ENCODE results near the gene MYF5.

MYF5 gene

GRCh38 chr12:80713419-80713818 lies 3.3 kb upstream of the MYF5 start:
- H3K4me3 Mint-ChIP-seq, result no peak overlapping the region
- peaks cover 64% of the 10 kb centered on the region for H3K27me3 Mint-ChIP-seq
- no peaks in the 10 kb centered on the region for H3K36me3 Mint-ChIP-seq (ENCODE audit: low read depth)
- no peak overlapping the region for H3K27ac Mint-ChIP-seq
- no peaks in the 10 kb centered on the region for H3K4me1 Mint-ChIP-seq (ENCODE audit: low read depth)
- no peaks in the 10 kb centered on the region for H3K9me3 Mint-ChIP-seq

GRCh38 chr12:80714055-80714454 lies 2.7 kb upstream of the MYF5 start:
- no peaks in the 10 kb centered on the region for H3K9me3 Mint-ChIP-seq
- peaks cover 58% of the 10 kb centered on the region for H3K27me3 Mint-ChIP-seq
- no peaks in the 10 kb centered on the region for H3K4me1 Mint-ChIP-seq (ENCODE audit: low read depth)
- no peak overlapping the region for H3K27ac Mint-ChIP-seq
- H3K36me3 Mint-ChIP-seq (ENCODE audit: low read depth), result no peaks in the 10 kb centered on the region
- no peak overlapping the region for H3K4me3 Mint-ChIP-seq

GRCh38 chr12:80714846-80715245 lies 1.9 kb upstream of the MYF5 start:
- Mint-ChIP-seq H3K4me3 (no peak overlapping the region), H3K4me1 (ENCODE audit: low read depth) (no peaks in the 10 kb centered on the region), H3K36me3 (ENCODE audit: low read depth) (no peaks in the 10 kb centered on the region), H3K27me3 (peaks cover 50% of the 10 kb centered on the region), H3K9me3 (no peaks in the 10 kb centered on the region), H3K27ac (no peak overlapping the region)

GRCh38 chr12:80715713-80716249 lies 931 bp upstream of the MYF5 start:
- Mint-ChIP-seq H3K36me3 (ENCODE audit: low read depth) (no peaks in the 10 kb centered on the region), H3K4me3 (no peak overlapping the region), H3K4me1 (ENCODE audit: low read depth) (no peaks in the 10 kb centered on the region), H3K9me3 (no peaks in the 10 kb centered on the region), H3K27me3 (peaks cover 41% of the 10 kb centered on the region), H3K27ac (no peak overlapping the region)

GRCh38 chr12:80717856-80718255 lies 1.1 kb downstream of the MYF5 start:
- Mint-ChIP-seq H3K27ac (no peak overlapping the region), H3K27me3 (peaks cover 39% of the 10 kb centered on the region), H3K4me3 (no peak overlapping the region), H3K4me1 (ENCODE audit: low read depth) (no peaks in the 10 kb centered on the region), H3K36me3 (ENCODE audit: low read depth) (no peaks in the 10 kb centered on the region), H3K9me3 (no peaks in the 10 kb centered on the region)

GRCh38 chr12:80720516-80720915 lies 3.8 kb downstream of the MYF5 start:
- no peak overlapping the region for H3K4me3 Mint-ChIP-seq
- no peaks in the 10 kb centered on the region for H3K36me3 Mint-ChIP-seq (ENCODE audit: low read depth)
- no peak overlapping the region for H3K27ac Mint-ChIP-seq
- H3K4me1 Mint-ChIP-seq (ENCODE audit: low read depth), result no peaks in the 10 kb centered on the region
- H3K9me3 Mint-ChIP-seq, result no peaks in the 10 kb centered on the region
- H3K27me3 Mint-ChIP-seq, result peaks cover 19% of the 10 kb centered on the region

- H3K9me3 Mint-ChIP-seq, result no peaks in the 10 kb centered on the region
- no peaks in the 10 kb centered on the region for H3K36me3 Mint-ChIP-seq (ENCODE audit: low read depth)
- no peak overlapping the region for H3K4me3 Mint-ChIP-seq
- peaks cover 11% of the 10 kb centered on the region for H3K27me3 Mint-ChIP-seq
- no peaks in the 10 kb centered on the region for H3K4me1 Mint-ChIP-seq (ENCODE audit: low read depth)
- no peak overlapping the region for H3K27ac Mint-ChIP-seq
Observed at GRCh38 chr12:80721326-80721725, 4.6 kb downstream of the MYF5 start.

- H3K9me3 Mint-ChIP-seq, result peaks cover under 1% of the 10 kb centered on the region
- no peaks in the 10 kb centered on the region for H3K36me3 Mint-ChIP-seq (ENCODE audit: low read depth)
- no peaks in the 10 kb centered on the region for H3K4me1 Mint-ChIP-seq (ENCODE audit: low read depth)
- H3K27me3 Mint-ChIP-seq, result no peaks in the 10 kb centered on the region
- no peak overlapping the region for H3K4me3 Mint-ChIP-seq
- H3K27ac Mint-ChIP-seq, result no peak overlapping the region
Observed at GRCh38 chr12:80745851-80746505, 29.3 kb downstream of the MYF5 start.

- Mint-ChIP-seq H3K36me3 (ENCODE audit: low read depth) (no peaks in the 10 kb centered on the region), H3K4me3 (no peak overlapping the region), H3K27ac (no peak overlapping the region), H3K9me3 (peaks cover 3% of the 10 kb centered on the region), H3K4me1 (ENCODE audit: low read depth) (no peaks in the 10 kb centered on the region), H3K27me3 (no peaks in the 10 kb centered on the region)
Observed at GRCh38 chr12:80747800-80748199, 31.1 kb downstream of the MYF5 start.

- no peaks in the 10 kb centered on the region for H3K36me3 Mint-ChIP-seq (ENCODE audit: low read depth)
- no peak overlapping the region for H3K27ac Mint-ChIP-seq
- H3K4me3 Mint-ChIP-seq, result no peak overlapping the region
- H3K9me3 Mint-ChIP-seq, result peaks cover 3% of the 10 kb centered on the region
- H3K27me3 Mint-ChIP-seq, result no peaks in the 10 kb centered on the region
- no peaks in the 10 kb centered on the region for H3K4me1 Mint-ChIP-seq (ENCODE audit: low read depth)
Observed at GRCh38 chr12:80749456-80749855, 32.7 kb downstream of the MYF5 start.

- peaks cover 3% of the 10 kb centered on the region for H3K9me3 Mint-ChIP-seq
- H3K27me3 Mint-ChIP-seq, result no peaks in the 10 kb centered on the region
- H3K4me1 Mint-ChIP-seq (ENCODE audit: low read depth), result no peaks in the 10 kb centered on the region
- H3K4me3 Mint-ChIP-seq, result no peak overlapping the region
- H3K36me3 Mint-ChIP-seq (ENCODE audit: low read depth), result no peaks in the 10 kb centered on the region
- H3K27ac Mint-ChIP-seq, result no peak overlapping the region
Observed at GRCh38 chr12:80752464-80752863, 35.8 kb downstream of the MYF5 start.

GRCh38 chr12:80754274-80754673 lies 37.6 kb downstream of the MYF5 start:
- Mint-ChIP-seq H3K4me3 (no peak overlapping the region), H3K27me3 (no peaks in the 10 kb centered on the region), H3K27ac (no peak overlapping the region), H3K9me3 (peaks cover 3% of the 10 kb centered on the region), H3K36me3 (ENCODE audit: low read depth) (no peaks in the 10 kb centered on the region), H3K4me1 (ENCODE audit: low read depth) (no peaks in the 10 kb centered on the region)

GRCh38 chr12:80756875-80757274 lies 40.2 kb downstream of the MYF5 start:
- Mint-ChIP-seq H3K36me3 (ENCODE audit: low read depth) (no peaks in the 10 kb centered on the region), H3K4me3 (no peak overlapping the region), H3K27ac (no peak overlapping the region), H3K27me3 (no peaks in the 10 kb centered on the region), H3K4me1 (ENCODE audit: low read depth) (no peaks in the 10 kb centered on the region), H3K9me3 (no peaks in the 10 kb centered on the region)

GRCh38 chr12:80761838-80762237 lies 45.1 kb downstream of the MYF5 start:
- H3K9me3 Mint-ChIP-seq, result peaks cover 3% of the 10 kb centered on the region
- H3K4me1 Mint-ChIP-seq (ENCODE audit: low read depth), result no peaks in the 10 kb centered on the region
- no peaks in the 10 kb centered on the region for H3K27me3 Mint-ChIP-seq
- H3K27ac Mint-ChIP-seq, result no peak overlapping the region
- no peaks in the 10 kb centered on the region for H3K36me3 Mint-ChIP-seq (ENCODE audit: low read depth)
- H3K4me3 Mint-ChIP-seq, result no peak overlapping the region

- Mint-ChIP-seq H3K4me3 (no peak overlapping the region), H3K27me3 (no peaks in the 10 kb centered on the region), H3K9me3 (peaks cover 7% of the 10 kb centered on the region), H3K27ac (no peak overlapping the region), H3K4me1 (ENCODE audit: low read depth) (no peaks in the 10 kb centered on the region), H3K36me3 (ENCODE audit: low read depth) (no peaks in the 10 kb centered on the region)
Observed at GRCh38 chr12:80763874-80764273, 47.2 kb downstream of the MYF5 start.

- no peaks in the 10 kb centered on the region for H3K27me3 Mint-ChIP-seq
Observed at GRCh38 chr12:80766210-80766609, 49.5 kb downstream of the MYF5 start.

More at GRCh38 chr12:80766210-80766609, 49.5 kb downstream of the MYF5 start:
- H3K36me3 Mint-ChIP-seq (ENCODE audit: low read depth), result no peaks in the 10 kb centered on the region
- no peak overlapping the region for H3K27ac Mint-ChIP-seq
- no peaks in the 10 kb centered on the region for H3K4me1 Mint-ChIP-seq (ENCODE audit: low read depth)
- no peak overlapping the region for H3K4me3 Mint-ChIP-seq
- peaks cover 7% of the 10 kb centered on the region for H3K9me3 Mint-ChIP-seq
